SH-SY5Y (cell line): ENCODE data around the gene NAPB.

ENCODE experiments used
- GATA2 ChIP-seq: IDR thresholded peaks from 2 replicates; pipeline ENCODE4 v1.6.1; 2011; ENCODE audit warnings: mild to moderate bottlenecking, low read depth, low read length
- GATA3 ChIP-seq: IDR thresholded peaks from 2 replicates; pipeline ENCODE4 v1.6.1; 2011; ENCODE audit warnings: low read depth, mild to moderate bottlenecking, low read length, moderate library complexity

DNA sequence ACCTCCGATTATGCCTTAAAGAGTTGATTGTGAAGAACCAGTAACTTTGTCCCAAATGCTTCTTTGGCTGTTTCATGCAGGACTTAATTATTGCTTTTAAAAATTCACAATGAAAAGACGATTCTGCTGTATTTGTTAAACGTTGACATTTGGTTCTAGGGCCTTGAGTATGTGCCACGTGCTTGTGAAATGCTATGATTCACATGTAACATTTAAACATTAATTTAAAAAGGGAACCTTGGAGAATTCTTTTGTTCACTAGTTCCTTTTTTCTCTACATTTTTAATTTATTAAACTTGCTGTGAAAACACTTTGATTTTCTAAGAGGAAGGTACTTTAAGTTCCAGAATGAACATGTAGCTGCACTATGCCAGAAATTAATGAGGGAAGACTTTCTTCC, 49.8 kb downstream of the NAPB start:
- no peak for TF ChIP-seq GATA3
- no peak for TF ChIP-seq GATA2
